Keratinocyte (primary cell): ENCODE results near the gene ZMIZ1. TPM values are rescaled to one million over a fixed set of nuclear protein-coding genes. Genes with fewer than 3 reads are reported as not detected.

Source experiments
- DNase-seq: peaks from one replicate; pipeline ENCODE4 v3.0.0-alpha.2; 2011; ENCODE audit warnings: low read depth, missing footprints, low spot score
- FAIRE-seq: peaks from 2 replicates; lab custom pipeline; 2011; peaks lifted over from hg19 to GRCh38; lab: Jason Lieb, UNC
- H2AFZ ChIP-seq: 2 replicates; pipeline ENCODE4 v1.6.0; 2012; ENCODE audit warnings: low read length, control low read depth, inconsistent platforms; ENCODE audit not compliant: control insufficient read depth
- H3K27ac ChIP-seq: 2 replicates; pipeline ENCODE4 v1.5.1; 2011; ENCODE audit warnings: low read length; ENCODE audit not compliant: control insufficient read depth, insufficient read depth
- H3K27me3 ChIP-seq: 3 replicates; pipeline ENCODE4 v1.6.0; 2011; ENCODE audit warnings: low read length; ENCODE audit not compliant: control insufficient read depth, insufficient read depth; ENCODE audit errors: extremely low read depth
- H3K36me3 ChIP-seq, 2 experiments: 2 replicates in 1 of 2; 3 replicates in 1 of 2; pipeline ENCODE4 v1.5.1; 2011; ENCODE audit warnings: low read length in 2 of 2, mild to moderate bottlenecking in 1 of 2; ENCODE audit not compliant: control insufficient read depth in 2 of 2, insufficient read depth in 2 of 2; ENCODE audit errors: extremely low read depth in 1 of 2
- H3K4me1 ChIP-seq: 3 replicates; pipeline ENCODE4 v1.5.1; 2011; ENCODE audit warnings: low read length; ENCODE audit not compliant: control insufficient read depth, insufficient read depth; ENCODE audit errors: extremely low read depth
- H3K4me2 ChIP-seq: 3 replicates; pipeline ENCODE4 v1.6.0; 2011; ENCODE audit warnings: low read depth, low read length; ENCODE audit not compliant: control insufficient read depth, insufficient read depth; ENCODE audit errors: extremely low read depth
- H3K4me3 ChIP-seq, 3 experiments: fragments of 200-600 bp in 1 of 3; sonication (generic) in 1 of 3; 2 replicates in 2 of 3; 3 replicates in 1 of 3; pipeline ENCODE4 v1.5.1; 2011 to 2016; ENCODE audit warnings: low read length in 3 of 3, mild to moderate bottlenecking in 3 of 3, control low read depth in 2 of 3, inconsistent platforms in 1 of 3, low read depth in 1 of 3, mixed read lengths in 1 of 3, mixed run types in 1 of 3, moderate library complexity in 1 of 3; ENCODE audit not compliant: control insufficient read depth in 2 of 3, insufficient read depth in 2 of 3; ENCODE audit errors: extremely low read depth in 1 of 3
- H3K79me2 ChIP-seq: 2 replicates; pipeline ENCODE4 v1.6.0; 2012; ENCODE audit warnings: low read length; ENCODE audit not compliant: control insufficient read depth, insufficient read depth
- H3K9ac ChIP-seq: 3 replicates; pipeline ENCODE4 v1.6.0; 2011; ENCODE audit warnings: low read length; ENCODE audit not compliant: control insufficient read depth, insufficient read depth; ENCODE audit errors: extremely low read depth
- H3K9me1 ChIP-seq: 3 replicates; pipeline ENCODE4 v1.6.0; 2011; ENCODE audit warnings: low read length; ENCODE audit not compliant: control insufficient read depth, insufficient read depth; ENCODE audit errors: extremely low read depth
- H3K9me3 ChIP-seq: 2 replicates; pipeline ENCODE4 v1.5.1; 2012; ENCODE audit warnings: low read depth, low read length; ENCODE audit not compliant: control insufficient read depth
- H4K20me1 ChIP-seq: 3 replicates; pipeline ENCODE4 v1.6.0; 2011; ENCODE audit warnings: low read length; ENCODE audit not compliant: control insufficient read depth, insufficient read depth; ENCODE audit errors: extremely low read depth
- CTCF ChIP-seq, 3 experiments: IDR thresholded peaks in 1 of 3; conservative IDR thresholded peaks in 1 of 3; optimal IDR thresholded peaks in 1 of 3; 2 replicates in 2 of 3; 3 replicates in 1 of 3; pipeline versions ENCODE3 to v1.5.1; 2011; ENCODE audit warnings: low read length in 3 of 3, mild to moderate bottlenecking in 3 of 3, moderate library complexity in 2 of 3, control low read depth in 1 of 3, inconsistent platforms in 1 of 3; ENCODE audit not compliant: insufficient read depth in 2 of 3; ENCODE audit errors: extremely low read depth in 1 of 3
- EZH2 ChIP-seq: IDR thresholded peaks from one replicate; pipeline ENCODE4 v1.6.1; 2012; ENCODE audit warnings: inconsistent platforms, mild to moderate bottlenecking, low read length, moderate library complexity
- dilution Hi-C: fragments of 300-500 bp; cut with MboI; formaldehyde crosslinking; loops from one replicate; pipeline ENCODE4 v1.7.0; 2020; ENCODE audit warnings: low sequenced_read_pairs; ENCODE audit not compliant: extremely low pct_ligation_motif_present
- polyA plus RNA-seq, 5 experiments: library from polyadenylated mRNA; depleted of rRNA in 3 of 5; stranded (reverse) in 3 of 5; stranded (forward) in 1 of 5; unstranded in 1 of 5; fragments of >200 nt; gene quantifications; 1 replicate in 1 of 5; 2 replicates in 3 of 5; 3 replicates in 1 of 5; pipeline versions ENCODE4 v1.2.1 to v1.2.3, GENCODE V29; 2011 to 2012; ENCODE audit warnings: missing spikeins in 2 of 5, low read depth in 1 of 5, low replicate concordance in 1 of 5

Gene ZMIZ1
- polyA plus RNA-seq, 1 donor (not counting 4 experiments of a cell fraction or from before 2014, with no cell fraction given): 1.8 TPM

GRCh38 chr10:79319115-79319771, 250.5 kb downstream of the ZMIZ1 start:
- no peak overlapping the region for H3K9ac ChIP-seq
- dilution Hi-C loops: no loop called here
- no peaks in the 10 kb centered on the region for H3K9me1 ChIP-seq
- FAIRE-seq (no peak), DNase-seq (no peak)
- H3K9me3 ChIP-seq: no peaks in the 10 kb centered on the region
- no peak overlapping the region for H2AFZ ChIP-seq
- TF ChIP-seq EZH2 (no peak), CTCF (optimal IDR thresholded peaks at IDR 0.05 in 1 of 3, IDR thresholded peaks at IDR 0.05 in 1 of 3, conservative IDR thresholded peaks at IDR 0.05 in 1 of 3; ENCODE audit: extremely low read depth in 1 of 3, insufficient read depth in 2 of 3, low read length in 3 of 3) (no peak)
- H3K27ac ChIP-seq: no peak overlapping the region
- H3K79me2 ChIP-seq: no peaks in the 10 kb centered on the region
- no peaks in the 10 kb centered on the region for H4K20me1 ChIP-seq
- H3K4me3 ChIP-seq: no peak overlapping the region
- peaks cover 68% of the 10 kb centered on the region for H3K4me1 ChIP-seq
- H3K36me3 ChIP-seq: no peaks in the 10 kb centered on the region
- H3K4me2 ChIP-seq: no peak overlapping the region
- no peaks in the 10 kb centered on the region for H3K27me3 ChIP-seq

- Histone ChIP-seq H3K27me3 (no peaks in the 10 kb centered on the region), H4K20me1 (no peaks in the 10 kb centered on the region), H3K36me3 (no peaks in the 10 kb centered on the region), H3K79me2 (no peaks in the 10 kb centered on the region), H3K4me2 (no peak overlapping the region), H3K9ac (no peak overlapping the region), H3K9me3 (no peaks in the 10 kb centered on the region), H3K9me1 (no peaks in the 10 kb centered on the region), H3K4me3 (no peak overlapping the region), H3K4me1 (peaks cover 60% of the 10 kb centered on the region), H2AFZ (no peak overlapping the region), H3K27ac (peak overlapping the region; percentile 72)
- FAIRE-seq: no peak
- dilution Hi-C loops: no loop called here
- no peak for DNase-seq
- TF ChIP-seq EZH2 (no peak), CTCF (optimal IDR thresholded peaks at IDR 0.05 in 1 of 3, IDR thresholded peaks at IDR 0.05 in 1 of 3, conservative IDR thresholded peaks at IDR 0.05 in 1 of 3; ENCODE audit: extremely low read depth in 1 of 3, insufficient read depth in 2 of 3, low read length in 3 of 3) (no peak)
Observed at GRCh38 chr10:79320316-79320715, 251.6 kb downstream of the ZMIZ1 start.
